HG02763 (cell line): Measurements from ENCODE around the gene GJB2.
A peak's percentile ranks its signal among the peaks of the same experiment; 100 is the strongest.

ENCODE experiments used
- ATAC-seq: cut with Tn5 transposase; IDR thresholded peaks from one replicate; pipeline ENCODE4 v1.9.1; 2021; ENCODE audit warnings: mild to moderate bottlenecking, moderate library complexity; ENCODE audit not compliant: unreplicated experiment

The GJB2 gene

GRCh38 chr13:20193162-20193906, 596 bp upstream of the GJB2 start:
- ATAC-seq = no peak

DNA sequence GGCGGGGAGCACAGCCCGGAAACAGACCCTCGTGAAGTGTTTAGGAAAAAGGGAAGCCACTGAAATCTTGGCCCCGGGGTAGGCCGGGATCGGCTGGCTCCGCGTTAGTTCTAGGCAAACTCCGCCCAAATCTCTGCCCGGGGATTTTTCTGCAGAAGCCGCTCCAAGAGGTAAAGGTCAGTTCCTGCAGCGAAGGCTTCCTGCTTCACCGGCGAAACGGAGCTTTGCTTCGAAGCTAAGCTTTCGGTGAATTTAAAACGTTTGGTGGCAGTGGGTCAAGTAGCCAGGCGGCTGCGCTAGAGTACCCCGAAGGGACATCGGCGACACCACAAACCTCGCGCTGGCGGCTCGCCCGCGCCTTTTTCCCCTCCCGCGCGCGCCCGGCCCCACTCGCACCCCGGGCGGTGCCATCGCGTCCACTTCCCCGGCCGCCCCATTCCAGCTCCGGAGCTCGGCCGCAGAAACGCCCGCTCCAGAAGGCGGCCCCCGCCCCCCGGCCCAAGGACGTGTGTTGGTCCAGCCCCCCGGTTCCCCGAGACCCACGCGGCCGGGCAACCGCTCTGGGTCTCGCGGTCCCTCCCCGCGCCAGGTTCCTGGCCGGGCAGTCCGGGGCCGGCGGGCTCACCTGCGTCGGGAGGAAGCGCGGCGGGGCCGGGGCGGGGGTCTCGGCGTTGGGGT, 441 bp downstream of the GJB2 start:
- ATAC-seq = no peak

GRCh38 chr13:20191311-20192157, 1.2 kb downstream of the GJB2 start:
- ATAC-seq = no peak

DNA sequence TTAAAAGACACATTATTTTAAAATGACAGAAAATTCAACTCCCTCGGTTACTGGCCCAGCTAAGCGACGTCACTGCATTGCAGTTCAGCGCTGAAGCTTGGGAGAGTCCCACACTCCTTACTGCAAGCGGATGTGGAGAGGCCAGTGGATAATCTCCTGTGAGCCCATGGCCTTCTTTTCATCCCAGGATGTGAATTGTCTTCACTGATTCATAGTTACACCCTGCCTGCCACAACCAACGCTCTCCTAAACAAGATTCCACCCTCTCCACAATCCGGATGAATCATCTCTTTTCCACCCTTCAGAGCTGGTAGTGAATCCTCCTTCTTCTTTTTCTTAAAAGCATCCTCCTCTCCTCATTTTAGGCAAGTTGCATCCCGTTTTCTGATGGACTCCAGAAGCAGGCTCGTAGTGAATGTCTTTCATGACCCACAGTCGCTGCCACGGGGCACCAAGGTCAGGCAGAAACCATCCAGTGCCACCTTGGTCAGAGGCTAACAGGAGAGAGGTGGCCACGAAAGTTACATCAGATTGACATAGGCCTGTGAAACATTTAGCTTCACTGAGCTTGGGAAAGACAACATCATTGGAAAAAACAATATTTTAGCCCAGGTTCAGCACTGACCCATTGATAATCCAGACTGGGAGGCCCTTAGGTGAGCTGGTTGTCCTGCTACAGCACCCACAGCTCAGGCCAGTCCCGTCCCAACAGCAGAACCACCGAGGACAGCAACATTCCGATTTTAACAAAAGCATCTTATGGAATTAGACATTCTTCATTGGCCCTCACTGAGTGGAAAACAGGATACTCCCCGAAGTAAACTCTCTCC, 2.0 kb downstream of the GJB2 start:
- no peak for ATAC-seq

GRCh38 chr13:20190076-20190475, 2.7 kb downstream of the GJB2 start:
- ATAC-seq = no peak

- no peak for ATAC-seq
Observed at GRCh38 chr13:20188667-20189553, 3.8 kb downstream of the GJB2 start.

DNA sequence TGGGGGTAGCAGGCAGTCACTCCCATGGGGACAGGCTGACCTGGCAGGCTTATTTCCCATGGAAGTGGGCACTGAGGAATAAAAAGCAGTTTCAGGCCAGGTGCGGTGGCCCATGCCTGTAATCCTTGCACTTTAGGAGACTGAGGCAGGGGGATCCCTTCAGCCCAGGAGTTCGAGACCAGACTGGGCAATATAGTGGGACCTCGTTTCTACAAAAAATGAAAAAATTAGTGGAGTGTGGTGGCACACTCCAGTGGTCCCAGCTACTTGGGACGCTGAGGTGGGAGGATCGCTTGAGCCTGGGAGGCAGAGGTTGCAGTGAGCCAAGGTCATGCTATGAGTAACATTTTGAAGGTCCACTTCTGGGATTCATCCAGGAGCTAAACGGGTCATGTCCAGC, 6.0 kb downstream of the GJB2 start:
- no peak for ATAC-seq

GRCh38 chr13:20185366-20186056, 7.2 kb downstream of the GJB2 start:
- ATAC-seq = no peak

GRCh38 chr13:20182231-20182846, 10.4 kb downstream of the GJB2 start:
- ATAC-seq = peak; percentile 78

- no peak for ATAC-seq
Observed at GRCh38 chr13:20181188-20181587, 11.6 kb downstream of the GJB2 start.

DNA sequence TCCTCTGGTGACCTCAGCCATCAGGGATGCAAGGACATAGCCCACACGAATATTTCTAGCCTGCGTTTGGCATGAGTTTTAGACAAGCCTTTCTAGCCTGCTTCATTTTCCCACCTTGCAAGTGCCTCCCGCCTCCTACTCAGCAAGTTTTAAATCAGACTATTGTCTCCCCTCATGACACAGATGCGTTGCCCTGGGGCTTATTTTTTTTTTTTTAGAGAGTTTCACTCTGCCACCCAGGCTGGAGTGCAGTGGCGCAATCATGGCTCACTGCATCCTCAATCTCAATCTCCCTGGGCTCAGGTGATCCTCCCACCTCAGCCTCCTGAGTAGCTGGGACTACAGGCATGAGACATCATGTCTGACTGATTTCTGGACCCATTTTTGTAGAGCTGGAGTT, 14.6 kb downstream of the GJB2 start:
- no peak for ATAC-seq

DNA sequence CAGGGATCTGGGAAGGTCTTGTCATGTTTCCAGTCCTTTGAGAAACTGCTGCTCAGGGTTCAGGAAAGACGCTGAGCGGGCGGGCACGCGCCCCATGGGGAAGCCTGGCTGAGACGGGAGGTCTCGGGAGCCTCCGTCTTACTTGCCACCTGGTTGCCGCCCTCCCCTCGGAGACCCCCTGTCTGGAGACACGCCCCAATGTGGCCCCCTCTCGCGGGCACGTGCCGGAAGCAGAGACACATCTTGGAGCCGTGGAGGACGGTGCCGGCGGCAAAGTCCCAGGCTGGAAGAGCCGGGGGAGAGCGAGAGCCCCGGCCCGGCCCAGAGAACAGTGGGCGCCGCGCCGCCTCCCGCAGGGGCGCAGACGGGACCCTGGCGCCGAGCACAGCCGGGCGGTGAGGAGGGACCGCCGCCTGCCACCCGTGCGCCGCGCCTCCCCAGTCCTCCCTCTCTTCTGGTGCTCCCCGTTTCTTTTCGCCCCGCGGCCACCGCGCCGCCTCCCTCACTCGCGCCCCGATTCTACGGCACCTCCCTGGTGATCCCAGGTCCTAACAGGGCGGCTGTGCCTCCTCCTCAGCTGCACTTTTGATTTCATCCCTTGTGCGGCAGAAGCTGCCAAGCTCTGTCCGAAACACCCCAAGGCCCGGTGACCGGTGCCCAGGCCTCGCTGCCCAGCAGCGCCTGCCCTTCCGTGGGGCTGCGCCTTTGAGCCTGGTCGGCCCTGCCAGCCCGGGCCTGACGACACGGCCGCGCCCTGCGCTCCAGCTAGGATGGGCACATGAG, 15.5 kb downstream of the GJB2 start:
- ATAC-seq = no peak

DNA sequence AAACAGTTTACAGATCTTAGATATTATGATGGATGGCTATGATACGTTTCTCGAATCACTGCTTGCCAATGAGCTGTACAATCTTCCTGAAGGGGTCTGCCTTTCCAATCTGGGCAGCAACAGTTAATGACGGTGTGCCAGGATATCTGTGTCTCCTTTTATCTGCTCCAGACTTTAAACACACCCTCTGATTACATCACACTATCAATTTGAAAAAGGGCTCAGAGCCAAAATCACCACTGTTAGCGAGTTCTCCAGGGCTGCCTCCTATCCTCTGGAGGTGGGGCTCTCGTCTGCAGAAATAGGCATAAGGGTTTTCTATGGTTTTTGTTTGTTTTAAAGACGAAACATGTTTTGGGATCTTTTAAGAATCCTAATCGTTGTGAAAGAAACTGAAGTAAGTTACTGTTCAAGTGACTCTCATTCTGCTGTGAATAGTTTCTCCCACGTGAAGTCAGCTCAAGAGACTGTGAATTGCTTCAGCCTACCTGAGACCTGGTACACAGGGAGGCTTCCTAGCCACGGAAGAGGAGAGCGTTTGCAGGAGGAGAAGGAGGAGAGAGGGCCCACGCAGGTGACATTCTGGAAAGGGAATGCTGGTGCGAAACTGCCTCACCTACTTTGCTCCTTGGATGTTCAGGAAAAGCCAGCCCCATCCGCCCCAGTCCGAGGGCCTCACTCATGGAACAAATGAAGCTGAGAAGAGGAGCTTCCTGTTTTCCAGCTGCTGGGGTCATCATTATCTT, 16.7 kb downstream of the GJB2 start:
- ATAC-seq = no peak

DNA sequence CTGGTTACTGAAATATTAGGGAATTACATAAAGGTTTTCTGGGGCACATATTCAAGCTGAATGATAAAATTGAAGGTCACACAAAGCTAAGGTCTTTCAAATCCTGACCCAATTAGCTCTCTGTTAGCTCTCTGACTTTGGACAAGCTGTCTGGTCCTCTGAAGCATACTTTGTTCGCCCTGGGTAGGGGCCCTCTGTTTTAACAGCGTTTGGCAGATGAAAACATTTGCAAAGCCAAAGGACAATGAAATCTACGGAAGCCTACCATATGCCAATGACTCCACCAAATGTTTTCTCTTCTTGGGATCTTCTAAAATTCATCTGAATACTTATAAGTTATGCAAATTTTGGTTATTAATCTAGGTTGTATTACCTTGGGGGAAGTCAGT, 17.3 kb downstream of the GJB2 start:
- no peak for ATAC-seq

DNA sequence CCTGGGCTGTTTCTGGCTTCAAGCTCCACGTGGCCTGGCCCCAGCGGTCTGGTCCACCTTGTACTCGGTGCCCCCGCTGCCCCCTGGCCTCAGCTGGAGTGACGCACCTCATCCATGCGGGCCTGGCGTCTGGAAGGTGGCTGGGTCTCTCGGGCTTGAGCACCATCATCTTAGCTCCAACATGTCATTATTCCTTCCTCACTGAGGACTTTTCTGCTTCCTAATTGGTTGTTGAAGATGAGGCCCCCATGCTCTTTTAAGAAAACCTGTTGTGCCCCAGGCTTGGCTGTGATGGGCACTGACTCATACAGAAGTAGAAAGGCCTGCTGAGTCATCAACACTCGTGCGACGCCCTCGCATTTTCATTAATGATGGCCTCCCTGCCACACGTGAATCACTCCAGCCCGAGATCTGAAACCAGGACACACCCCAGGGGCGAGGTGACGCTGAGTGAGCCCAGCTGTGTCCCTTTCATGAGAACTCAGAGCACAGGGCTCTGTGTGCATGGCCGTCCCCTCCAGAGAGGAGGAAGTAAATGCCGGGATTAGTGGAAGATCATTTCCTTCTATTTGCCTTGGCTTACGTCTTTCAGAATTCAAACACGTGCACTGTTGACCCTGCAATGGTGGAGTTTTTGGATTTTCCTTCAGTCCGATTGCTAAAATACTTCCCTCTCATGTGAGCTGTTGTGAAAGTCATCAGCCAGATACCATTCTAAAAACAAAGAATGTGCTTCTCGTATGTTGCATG, 17.9 kb downstream of the GJB2 start:
- peak; percentile 91 for ATAC-seq

- ATAC-seq = no peak
Observed at GRCh38 chr13:20173116-20173746, 19.5 kb downstream of the GJB2 start.
